HL-60 (cell line): ENCODE measurements around the gene PRR14L.
"Not testable (repeated sequence)": the region's sequence is repeated elsewhere in the genome, so short reads cannot be mapped to it uniquely, and the experiment has no call there.

Source experiments
- DNase-seq, 2 experiments: peaks; one replicate each; pipeline ENCODE4 v3.0.0-alpha.2; 2010 to 2020; ENCODE audit warnings: low read depth in 1 of 2, low spot score in 1 of 2
- H3K27ac ChIP-seq: fragments of 250-450 bp; sonication (Bioruptor Pico); replicated peaks from 2 replicates; pipeline ENCODE4 v1.5.1; 2020; ENCODE audit warnings: mild to moderate bottlenecking, moderate library complexity
- H3K27me3 ChIP-seq: fragments of 250-450 bp; sonication (Bioruptor Pico); 2 replicates; pipeline ENCODE4 v1.5.1; 2021; ENCODE audit warnings: mild to moderate bottlenecking, moderate library complexity; ENCODE audit not compliant: insufficient read depth, poor library complexity, severe bottlenecking
- H3K4me3 ChIP-seq: replicated peaks from 2 replicates; pipeline ENCODE4 v1.5.1; 2011; ENCODE audit warnings: mild to moderate bottlenecking, control low read depth, low read length; ENCODE audit not compliant: insufficient read depth
- CTCF ChIP-seq: IDR thresholded peaks from one replicate; pipeline ENCODE4 v1.5.1; 2011; ENCODE audit warnings: low read length, control low read depth, inconsistent platforms; ENCODE audit not compliant: insufficient read depth
- GABPA ChIP-seq: IDR thresholded peaks from 2 replicates; pipeline ENCODE4 v1.6.1; 2012; ENCODE audit warnings: low read depth
- POLR2AphosphoS5 ChIP-seq: IDR thresholded peaks from 2 replicates; pipeline ENCODE4 v1.6.1; 2012; ENCODE audit warnings: low read depth
- SPI1 ChIP-seq: IDR thresholded peaks from 2 replicates; pipeline ENCODE4 v1.6.1; 2012; ENCODE audit warnings: low read depth, mild to moderate bottlenecking, borderline replicate concordance
- TF ChIP-seq, protein P1 (sequence below): IDR thresholded peaks from 2 replicates; pipeline ENCODE4 v1.6.1; 2012; ENCODE audit warnings: low read depth; ENCODE audit not compliant: insufficient replicate concordance

Gene PRR14L

GRCh38 chr22:31719850-31720471 lies 30.0 kb downstream of the PRR14L start:
- no peak overlapping the region for H3K4me3 ChIP-seq
- no peaks in the 10 kb centered on the region for H3K27me3 ChIP-seq
- TF ChIP-seq POLR2AphosphoS5 (no peak), SPI1 (no peak), CTCF (no peak), GABPA (no peak)
- TF ChIP-seq, protein P1, sequence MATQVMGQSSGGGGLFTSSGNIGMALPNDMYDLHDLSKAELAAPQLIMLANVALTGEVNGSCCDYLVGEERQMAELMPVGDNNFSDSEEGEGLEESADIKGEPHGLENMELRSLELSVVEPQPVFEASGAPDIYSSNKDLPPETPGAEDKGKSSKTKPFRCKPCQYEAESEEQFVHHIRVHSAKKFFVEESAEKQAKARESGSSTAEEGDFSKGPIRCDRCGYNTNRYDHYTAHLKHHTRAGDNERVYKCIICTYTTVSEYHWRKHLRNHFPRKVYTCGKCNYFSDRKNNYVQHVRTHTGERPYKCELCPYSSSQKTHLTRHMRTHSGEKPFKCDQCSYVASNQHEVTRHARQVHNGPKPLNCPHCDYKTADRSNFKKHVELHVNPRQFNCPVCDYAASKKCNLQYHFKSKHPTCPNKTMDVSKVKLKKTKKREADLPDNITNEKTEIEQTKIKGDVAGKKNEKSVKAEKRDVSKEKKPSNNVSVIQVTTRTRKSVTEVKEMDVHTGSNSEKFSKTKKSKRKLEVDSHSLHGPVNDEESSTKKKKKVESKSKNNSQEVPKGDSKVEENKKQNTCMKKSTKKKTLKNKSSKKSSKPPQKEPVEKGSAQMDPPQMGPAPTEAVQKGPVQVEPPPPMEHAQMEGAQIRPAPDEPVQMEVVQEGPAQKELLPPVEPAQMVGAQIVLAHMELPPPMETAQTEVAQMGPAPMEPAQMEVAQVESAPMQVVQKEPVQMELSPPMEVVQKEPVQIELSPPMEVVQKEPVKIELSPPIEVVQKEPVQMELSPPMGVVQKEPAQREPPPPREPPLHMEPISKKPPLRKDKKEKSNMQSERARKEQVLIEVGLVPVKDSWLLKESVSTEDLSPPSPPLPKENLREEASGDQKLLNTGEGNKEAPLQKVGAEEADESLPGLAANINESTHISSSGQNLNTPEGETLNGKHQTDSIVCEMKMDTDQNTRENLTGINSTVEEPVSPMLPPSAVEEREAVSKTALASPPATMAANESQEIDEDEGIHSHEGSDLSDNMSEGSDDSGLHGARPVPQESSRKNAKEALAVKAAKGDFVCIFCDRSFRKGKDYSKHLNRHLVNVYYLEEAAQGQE = no peak
- no peak for DNase-seq
- H3K27ac ChIP-seq = no peak overlapping the region

- TF ChIP-seq CTCF = no peak
- no peak for TF ChIP-seq GABPA
- no peak for TF ChIP-seq SPI1
- TF ChIP-seq POLR2AphosphoS5 = no peak
- TF ChIP-seq, protein P1 = no peak
- Histone ChIP-seq H3K27ac (no peak overlapping the region), H3K4me3 (no peak overlapping the region), H3K27me3 (no peaks in the 10 kb centered on the region)
- DNase-seq = no peak
Measured at GRCh38 chr22:31715147-31715778, 34.7 kb downstream of the PRR14L start.

- not testable (repeated sequence) for H3K4me3 ChIP-seq, H3K27me3 ChIP-seq, H3K27ac ChIP-seq
- peak in 1 of 2 experiments; percentile 23 for DNase-seq
Measured at GRCh38 chr22:31711226-31711625, 38.7 kb downstream of the PRR14L start.

- H3K27ac ChIP-seq = no peak overlapping the region
- DNase-seq = no peak
- H3K27me3 ChIP-seq = no peaks in the 10 kb centered on the region
- TF ChIP-seq SPI1 (no peak), CTCF (no peak), GABPA (no peak), POLR2AphosphoS5 (no peak)
- TF ChIP-seq, protein P1 = no peak
- H3K4me3 ChIP-seq = no peak overlapping the region
Measured at GRCh38 chr22:31707519-31707918, 42.4 kb downstream of the PRR14L start.
